ENCODE measurements around the gene CIZ1. TPM values are rescaled to one million over a fixed set of nuclear protein-coding genes. Genes with fewer than 3 reads are reported as not detected.
A peak's percentile ranks its signal among the peaks of the same experiment; 100 is the strongest.
"Not testable (repeated sequence)": the region's sequence is repeated elsewhere in the genome, so short reads cannot be mapped to it uniquely, and the experiment has no call there.

Gene CIZ1
- polyA plus RNA-seq, 3 donors: 56.6 to 69.7 (median 57.0) TPM

DNA sequence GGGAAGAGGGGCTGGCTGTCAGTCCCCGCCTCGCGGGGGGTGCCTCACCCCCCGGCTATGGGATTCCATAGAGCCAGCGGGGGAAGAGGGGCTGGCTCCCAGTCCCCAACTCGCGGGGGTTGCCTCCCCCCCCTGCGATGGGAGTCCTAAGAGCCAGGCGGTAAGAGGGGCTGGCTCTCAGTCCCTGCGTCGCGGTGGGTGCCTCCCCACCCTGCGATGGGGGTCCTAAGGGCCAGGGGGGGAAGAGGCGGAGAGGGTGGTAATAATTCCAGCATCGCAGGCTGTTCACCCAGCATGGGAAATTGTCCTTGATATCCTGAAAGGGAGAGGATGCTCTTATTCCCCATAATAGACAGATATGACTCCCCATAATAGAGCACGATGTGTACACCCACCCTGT is 51.8 kb downstream of the CIZ1 start:
- no peak overlapping the region for H3K27ac ChIP-seq (ENCODE audit: low read depth, low read length)
- WGBS, 3 donors: 47 to 91% (median 87%) methylated on average over 7 to 8 of the region's 16 CpGs

DNA sequence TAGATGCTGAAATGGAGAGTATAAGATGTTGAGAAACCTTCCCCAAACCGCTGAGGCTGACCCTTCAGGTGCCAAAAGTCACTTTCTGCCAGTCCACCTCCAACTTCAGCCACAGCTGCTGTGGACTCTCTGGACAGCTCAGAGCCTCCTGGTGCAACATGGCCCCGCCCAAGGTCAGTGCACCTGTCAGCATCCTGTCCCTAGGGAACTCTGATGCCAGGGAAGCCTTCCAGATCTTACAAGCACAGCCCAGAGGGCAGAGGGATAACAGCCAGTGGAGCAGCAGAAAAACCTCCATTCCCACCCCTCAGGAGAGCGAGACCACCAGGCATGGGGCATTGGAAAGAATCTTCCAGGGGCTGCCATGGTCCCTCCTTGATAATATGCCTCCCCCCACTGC is 53.4 kb downstream of the CIZ1 start:
- H3K27ac ChIP-seq (ENCODE audit: low read depth, low read length): no peak overlapping the region
- 83 to 93% (median 91%) methylated on average over 3 of the region's 3 CpGs for WGBS, 3 donors

DNA sequence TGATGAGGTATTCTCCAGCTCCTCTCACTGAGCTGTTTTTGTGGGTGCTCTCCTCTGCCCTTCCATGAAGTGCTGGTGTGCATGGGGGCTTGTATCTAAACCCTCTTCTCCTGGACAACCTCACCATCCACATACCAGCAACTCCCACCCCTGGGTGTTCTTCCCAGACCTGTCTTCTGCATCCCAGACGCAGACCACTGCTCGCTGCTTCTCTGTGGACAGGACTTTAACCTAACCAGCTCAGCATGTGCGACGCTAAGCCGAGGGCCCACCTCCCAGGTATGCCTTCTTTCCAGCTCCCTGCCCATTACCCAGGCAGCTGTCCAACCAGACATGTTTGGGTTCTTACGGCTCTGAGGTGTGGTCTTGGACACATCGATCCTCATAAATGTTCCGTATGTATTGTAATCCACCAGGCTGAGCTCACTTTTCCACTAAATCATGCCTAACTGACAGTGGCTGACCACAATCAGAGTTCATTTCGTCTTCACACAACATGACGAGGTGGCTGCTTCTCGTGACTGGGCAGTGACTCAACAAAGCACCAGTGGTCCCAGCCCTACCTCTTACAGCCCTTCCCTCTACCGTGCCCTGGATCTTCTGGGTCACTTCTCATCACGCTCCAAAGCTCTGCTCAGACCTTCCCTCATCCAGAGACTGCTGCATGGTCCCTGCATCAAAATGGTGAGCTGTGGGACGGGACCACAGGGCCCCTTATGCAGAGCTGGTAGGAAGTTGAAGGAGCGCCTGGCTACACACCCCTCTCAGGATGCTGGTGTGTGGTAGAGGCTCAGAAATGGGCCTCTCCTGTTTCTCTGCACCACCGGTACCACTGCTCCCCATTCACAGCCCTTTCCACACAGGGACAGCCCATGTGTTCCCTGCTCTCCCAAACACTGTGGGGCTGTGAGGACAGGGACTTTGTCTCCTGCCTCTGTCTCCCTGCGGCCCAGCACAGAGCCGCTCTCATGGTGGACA is 54.3 kb downstream of the CIZ1 start:
- H3K27ac ChIP-seq (ENCODE audit: low read depth, low read length): no peak overlapping the region
- WGBS, 3 donors: 87 to 89% (median 87%) methylated on average over 18 of the region's 18 CpGs

DNA sequence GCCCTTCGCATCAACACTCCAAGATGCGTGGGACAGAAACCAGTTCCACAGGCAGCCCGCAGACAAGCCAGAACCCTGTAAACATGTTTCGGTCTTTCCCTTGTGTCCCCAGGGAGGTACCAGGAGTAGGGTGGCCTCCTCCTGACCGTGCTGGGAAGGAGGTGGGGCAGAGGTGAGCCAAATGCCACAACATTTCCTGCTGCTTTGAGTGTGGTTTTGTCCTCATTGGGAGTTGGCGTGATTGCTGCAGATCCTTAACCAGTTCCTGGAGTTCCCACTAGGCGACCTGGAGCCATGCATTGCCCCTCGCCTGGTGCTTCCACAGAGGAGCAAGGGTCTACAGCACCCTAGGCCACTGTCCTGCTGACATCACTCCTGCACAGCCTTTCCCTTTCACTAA is 55.8 kb downstream of the CIZ1 start:
- not testable (repeated sequence) for H3K27ac ChIP-seq (ENCODE audit: low read depth, low read length)
- WGBS, 3 donors: 79 to 83% (median 79%) methylated on average over 8 of the region's 8 CpGs

DNA sequence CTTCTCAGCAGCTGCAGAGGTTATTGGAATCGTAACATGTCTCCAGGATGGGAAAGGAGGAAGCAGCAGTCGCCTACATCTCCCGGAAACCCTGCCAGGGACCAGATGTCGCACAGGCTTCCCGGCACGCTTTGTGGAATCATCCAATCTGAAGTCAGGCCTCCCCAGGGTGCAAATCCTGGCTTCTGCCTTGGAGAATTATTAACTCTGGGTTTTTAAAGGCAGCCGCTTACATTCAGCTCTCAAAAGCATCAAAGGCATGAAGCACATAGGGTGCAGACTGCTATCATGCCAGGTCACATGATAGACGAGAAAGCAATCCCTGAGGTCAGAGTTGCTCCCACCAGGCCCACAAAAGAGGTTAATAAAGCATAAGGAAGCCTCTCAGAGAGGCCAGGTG is 59.2 kb downstream of the CIZ1 start:
- WGBS, 3 donors: 20 to 34% (median 34%) methylated on average over 8 of the region's 8 CpGs
- H3K27ac ChIP-seq (ENCODE audit: low read depth, low read length): not testable (repeated sequence)

DNA sequence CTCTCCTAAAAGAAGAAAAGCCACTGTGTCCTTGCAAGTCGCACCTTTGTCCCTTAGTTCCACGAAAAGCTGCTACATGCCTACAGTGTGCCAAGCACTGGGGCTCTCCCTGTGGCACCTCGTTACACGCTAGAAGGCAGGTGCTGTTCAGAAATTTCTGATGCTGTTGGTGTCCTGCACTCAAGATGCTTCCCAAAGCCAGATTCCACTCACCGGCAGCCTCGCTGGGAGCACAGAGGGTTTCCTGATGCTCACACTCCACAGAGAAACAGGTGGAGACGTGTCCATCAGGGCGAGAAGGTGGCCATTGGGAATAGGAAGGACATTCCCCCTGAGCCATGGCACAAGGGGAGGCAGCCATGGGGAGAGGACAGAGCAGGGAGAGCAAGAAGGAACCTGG is 60.0 kb downstream of the CIZ1 start:
- not testable (repeated sequence) for H3K27ac ChIP-seq (ENCODE audit: low read depth, low read length)
- 89 to 93% (median 92%) methylated on average over 8 of the region's 8 CpGs for WGBS, 3 donors

DNA sequence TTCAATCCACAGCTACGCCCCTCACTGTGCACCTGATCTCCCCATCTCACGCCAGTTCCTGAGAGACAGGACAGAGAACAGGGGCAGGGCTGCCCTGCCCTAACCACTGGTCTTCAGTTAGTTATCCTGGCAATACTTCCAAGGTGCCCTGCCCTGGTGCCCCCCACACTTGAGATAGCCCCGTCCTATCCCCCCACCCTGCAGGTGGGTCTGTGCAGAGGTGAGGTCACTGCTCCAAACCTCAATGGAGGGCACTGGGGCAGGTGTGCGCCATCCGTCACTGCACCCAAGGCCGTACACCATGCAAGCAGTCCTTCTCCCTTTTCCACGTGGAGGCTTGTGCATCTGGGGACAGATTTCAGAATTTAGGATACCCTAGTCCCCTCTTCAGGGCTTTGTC is 60.7 kb downstream of the CIZ1 start:
- not testable (repeated sequence) for H3K27ac ChIP-seq (ENCODE audit: low read depth, low read length)
- 55 to 67% (median 66%) methylated on average over 7 of the region's 7 CpGs for WGBS, 3 donors

DNA sequence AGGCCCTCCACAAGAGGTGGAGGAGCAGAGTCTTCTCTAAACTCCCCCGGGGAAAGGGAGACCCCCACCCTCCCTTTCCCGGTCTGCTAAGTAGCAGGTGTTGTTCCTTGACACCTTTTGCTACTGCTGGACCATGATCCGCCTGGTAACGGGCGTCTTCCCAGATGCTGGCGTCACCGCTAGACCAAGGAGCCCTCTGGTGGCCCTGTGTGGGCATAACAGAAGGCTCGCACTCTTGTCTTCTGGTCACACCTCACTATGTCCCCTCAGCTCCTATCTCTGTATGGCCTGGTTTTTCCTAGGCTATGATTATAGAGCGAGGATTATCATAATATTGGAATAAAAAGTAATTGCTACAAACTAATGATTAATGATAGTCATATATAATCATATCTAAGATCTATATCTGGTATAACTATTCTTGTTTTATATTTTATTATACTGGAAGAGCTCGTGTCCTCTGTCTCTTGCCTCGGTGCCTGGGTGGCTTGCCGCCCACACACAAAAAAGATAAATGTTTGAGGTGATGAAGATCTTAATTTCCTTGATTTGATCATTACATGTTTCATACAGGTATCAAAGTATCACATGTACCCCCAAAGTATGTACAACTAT is 61.3 kb downstream of the CIZ1 start:
- not testable (repeated sequence) for H3K27ac ChIP-seq (ENCODE audit: low read depth, low read length)
- WGBS, 3 donors: 31 to 33% (median 31%) methylated on average over 11 to 12 of the region's 12 CpGs

DNA sequence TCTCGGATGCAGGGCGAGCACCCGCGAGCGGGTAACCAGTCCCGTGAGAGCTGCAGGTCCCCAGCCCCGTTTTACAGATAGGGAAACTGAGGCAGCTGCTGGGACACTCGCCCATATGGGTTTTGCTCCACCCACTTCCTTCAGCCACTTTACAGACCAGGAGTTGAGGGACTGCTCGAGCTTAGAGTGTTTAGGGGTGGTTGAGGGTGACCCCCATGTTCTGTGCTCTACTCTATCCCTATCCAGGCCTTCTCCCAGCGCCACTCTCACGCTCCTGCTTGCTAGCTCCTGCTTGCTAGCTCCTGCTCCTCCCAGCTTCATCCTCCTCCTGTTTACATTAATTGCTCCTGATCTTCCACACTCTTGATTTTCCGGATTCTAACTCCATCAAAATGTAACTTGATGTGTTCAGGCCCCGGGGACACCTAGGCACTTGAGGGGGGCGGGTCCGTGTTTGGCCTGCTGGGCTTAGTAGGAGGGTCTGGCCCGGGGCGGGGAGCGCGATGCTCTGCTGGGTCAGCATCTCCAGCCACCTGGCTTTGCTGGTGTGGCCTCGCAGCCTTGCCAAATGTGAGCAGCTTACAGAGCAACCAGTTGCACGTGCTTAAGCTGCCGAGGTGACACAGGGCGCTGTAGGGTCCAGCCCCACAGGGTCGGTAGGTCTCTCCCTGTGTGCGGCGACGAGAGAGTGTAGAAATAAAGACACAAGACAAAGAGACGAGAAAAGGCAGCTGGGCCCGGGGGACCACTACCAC is 62.4 kb downstream of the CIZ1 start:
- no peak overlapping the region for H3K27ac ChIP-seq (ENCODE audit: low read depth, low read length)
- WGBS, 3 donors: 57 to 63% (median 61%) methylated on average over 29 of the region's 29 CpGs

DNA sequence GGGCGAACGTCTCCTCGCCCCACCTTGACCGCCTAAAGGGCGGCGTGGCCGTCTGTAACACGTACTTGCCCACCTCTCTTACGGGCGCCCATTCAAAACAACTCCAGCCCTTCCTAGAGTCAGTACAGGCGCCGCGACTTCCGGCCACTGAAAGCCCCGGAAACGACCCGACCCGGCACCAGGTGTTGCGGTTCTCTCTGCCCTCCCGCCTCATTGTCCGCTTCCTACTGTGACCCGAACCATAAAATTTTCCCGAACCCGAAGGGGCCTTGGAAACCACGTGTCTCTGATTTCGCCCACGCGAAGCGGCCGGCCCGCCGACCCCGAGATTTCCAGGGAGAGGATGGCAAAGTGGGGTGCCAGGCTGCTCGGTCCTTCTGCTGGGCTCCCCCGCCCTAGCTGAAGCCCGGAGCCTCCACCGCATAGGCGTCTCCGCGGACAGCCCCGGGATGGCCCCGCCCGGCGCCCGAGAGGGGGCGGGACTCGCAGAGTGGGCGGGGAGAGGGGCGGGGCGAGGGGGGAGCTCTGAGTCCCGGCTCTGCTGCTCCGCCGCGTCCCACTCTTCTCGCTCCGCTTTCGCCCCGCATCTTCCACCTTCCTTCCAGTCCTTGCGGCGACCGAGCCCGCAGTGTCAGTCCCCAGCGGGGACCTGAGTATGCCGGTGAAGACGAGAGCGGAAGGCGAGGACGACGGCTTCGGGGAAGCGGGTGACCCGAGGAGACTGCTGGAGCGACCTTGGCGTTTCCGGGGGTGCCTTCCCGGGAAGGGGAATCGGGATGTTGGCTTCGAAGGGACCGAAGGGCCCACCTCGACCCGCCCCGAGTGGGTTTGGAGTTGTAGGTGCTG is 63.2 kb downstream of the CIZ1 start:
- WGBS, 3 donors: 0% methylated on average over 66 to 82 of the region's 82 CpGs
- peak overlapping the region; percentile 73 for H3K27ac ChIP-seq (ENCODE audit: low read depth, low read length)

DNA sequence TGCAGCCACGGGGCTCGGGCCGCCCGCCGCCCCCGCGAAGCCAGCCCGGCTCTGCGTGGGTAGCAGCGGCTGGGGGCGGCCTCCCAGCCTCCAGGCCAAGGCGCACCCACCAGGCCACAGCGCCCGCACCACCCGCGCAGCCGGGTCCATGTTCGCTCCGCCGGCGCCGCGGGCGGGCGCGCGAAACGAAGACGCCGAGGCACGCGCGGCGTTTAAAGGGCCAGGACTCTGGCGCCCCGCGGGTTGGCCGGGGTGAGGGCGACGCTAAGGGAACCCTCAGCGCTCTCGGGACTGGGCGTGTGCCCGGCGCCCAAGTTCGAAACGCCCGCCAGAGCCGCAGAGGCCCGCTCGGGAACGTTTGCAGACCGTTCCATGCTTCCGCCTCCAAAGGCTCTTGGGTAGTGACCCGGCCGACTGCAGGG is 63.8 kb downstream of the CIZ1 start, which contains the start of gene PTGES2:
Gene PTGES2 (minus strand): TSS at position 162 of the 422 bp plus-strand sequence. CDS start 12 bp downstream, at position 150.
- 0 to 1% (median 0%) methylated on average over 55 to 56 of the region's 56 CpGs for WGBS, 3 donors
- peak within 1 kb of the TSS; percentile 73 for H3K27ac ChIP-seq (ENCODE audit: low read depth, low read length)

DNA sequence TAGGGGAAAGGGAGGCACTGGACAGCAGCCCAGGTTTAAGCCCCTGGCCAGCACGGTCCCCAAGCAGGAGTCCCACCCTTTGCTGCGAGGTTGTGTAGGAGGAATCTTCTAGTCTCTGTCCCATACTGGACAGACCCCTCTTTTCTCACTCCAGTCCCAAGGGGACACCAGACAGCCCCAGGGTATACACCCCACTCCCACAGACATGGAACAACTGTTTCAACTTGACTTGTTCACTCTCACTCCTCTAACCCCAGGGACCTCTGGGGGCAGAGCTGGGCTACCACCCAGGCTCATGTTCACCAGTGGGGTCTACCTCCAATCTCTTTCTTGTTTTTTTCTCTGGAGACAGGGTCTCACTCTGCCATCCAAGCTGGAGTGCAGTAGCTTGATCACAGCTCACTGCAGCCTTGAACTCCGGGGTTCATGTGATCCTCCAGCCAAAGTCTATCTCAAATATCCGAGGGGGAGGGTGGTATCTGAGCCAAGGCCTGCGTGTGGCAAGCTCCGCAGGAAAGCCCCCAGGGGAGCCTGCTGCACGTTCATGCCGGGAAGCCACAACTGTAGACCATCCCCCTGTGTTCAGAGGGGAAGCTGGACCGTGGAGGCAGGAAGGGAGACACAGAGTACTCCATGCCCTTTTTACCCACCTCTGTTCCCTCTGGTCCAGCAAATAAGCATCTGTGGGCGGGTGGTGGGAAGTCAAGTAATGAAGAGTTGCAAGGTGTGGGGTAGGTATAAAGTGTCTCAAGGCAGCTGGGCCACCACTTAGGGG is 65.6 kb downstream of the CIZ1 start:
- WGBS, 3 donors: 31 to 45% (median 40%) methylated on average over 10 of the region's 10 CpGs
- no peak overlapping the region for H3K27ac ChIP-seq (ENCODE audit: low read depth, low read length)

DNA sequence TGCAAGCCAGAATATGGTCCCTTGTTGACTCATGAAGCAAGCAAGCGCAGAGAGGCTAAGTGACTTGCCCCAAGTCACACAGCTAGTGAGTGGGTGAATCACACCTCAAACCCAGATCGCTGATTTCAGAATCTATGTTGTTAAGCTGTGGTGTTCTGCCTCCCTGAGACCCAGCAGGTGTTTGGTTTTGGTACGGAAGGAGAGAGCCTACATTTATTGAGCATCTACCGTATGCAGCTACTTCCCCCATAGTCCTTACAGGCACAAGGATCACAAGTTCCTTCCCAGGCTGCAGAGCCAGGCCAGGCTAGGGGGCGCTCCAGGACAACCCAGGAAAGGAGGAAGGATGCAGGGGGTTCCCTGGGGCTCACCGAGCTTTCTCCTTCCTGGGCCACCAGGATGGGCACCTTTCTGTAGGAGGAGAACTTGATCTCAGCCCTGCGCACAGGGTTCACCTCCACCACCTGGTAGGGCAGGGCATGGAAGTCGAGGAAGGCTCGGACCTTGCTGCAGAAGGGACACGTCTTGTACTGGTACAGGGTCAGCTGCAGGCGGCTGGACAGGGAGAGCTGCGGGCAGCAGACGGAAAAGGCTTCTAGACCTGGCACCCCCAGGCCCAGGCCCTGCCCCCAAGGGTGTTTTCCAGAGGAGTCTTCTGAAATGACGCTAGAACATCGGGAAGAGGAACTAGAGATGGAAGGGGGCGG is 66.3 kb downstream of the CIZ1 start:
- 60 to 73% (median 64%) methylated on average over 16 of the region's 16 CpGs for WGBS, 3 donors
- H3K27ac ChIP-seq (ENCODE audit: low read depth, low read length): no peak overlapping the region

DNA sequence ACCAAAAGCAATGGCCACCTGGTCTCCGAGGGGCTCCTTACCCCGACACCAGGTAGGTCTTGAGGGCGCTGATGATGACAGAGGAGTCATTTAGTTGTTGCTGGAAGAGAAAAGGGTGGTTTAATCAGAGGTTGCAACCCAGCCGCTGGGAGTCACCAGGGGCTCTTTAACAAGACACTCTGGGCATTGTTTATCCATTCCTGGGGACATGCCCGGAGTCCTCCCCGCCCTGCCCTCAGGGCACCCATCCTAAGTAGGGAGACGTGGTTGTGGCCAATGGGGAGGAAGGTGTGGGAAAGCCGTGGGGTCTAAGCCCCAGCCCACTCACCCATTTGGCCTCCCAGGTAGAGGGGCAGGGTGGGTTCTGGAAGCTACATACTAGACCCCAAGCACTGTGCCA is 66.9 kb downstream of the CIZ1 start:
- no peak overlapping the region for H3K27ac ChIP-seq (ENCODE audit: low read depth, low read length)
- 89 to 92% (median 90%) methylated on average over 8 of the region's 8 CpGs for WGBS, 3 donors

DNA sequence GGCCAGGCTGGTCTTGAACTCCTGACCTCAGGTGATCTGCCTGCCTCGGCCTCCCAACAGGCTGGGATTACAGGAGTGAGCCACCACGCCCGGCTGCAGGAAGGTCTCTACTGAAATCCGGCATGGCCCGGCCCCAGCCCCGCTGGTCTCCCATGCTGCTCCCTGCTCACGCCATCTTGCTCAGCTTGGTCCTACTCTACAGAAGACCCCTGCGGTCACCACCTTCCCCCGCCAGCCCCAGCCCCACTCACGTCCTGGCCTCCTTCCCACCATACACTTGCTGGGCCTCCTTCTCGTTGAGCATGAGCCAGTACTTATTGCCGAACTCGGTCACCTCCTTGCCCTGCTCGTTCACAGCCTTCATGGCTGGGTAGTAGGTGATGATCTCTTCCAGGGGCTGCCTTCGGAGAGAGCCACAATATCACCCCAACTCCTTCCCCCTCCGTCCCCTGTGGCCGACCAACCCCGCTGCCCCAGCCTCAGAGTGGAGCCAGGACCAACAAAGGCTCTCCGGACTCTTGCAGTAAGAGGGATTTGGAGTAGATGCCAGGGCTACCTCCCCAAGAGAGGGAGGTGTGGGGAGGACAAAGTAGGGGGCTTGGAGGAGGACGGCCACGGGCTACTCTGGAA is 67.8 kb downstream of the CIZ1 start:
- no peak overlapping the region for H3K27ac ChIP-seq (ENCODE audit: low read depth, low read length)
- 90 to 94% (median 92%) methylated on average over 21 of the region's 21 CpGs for WGBS, 3 donors

DNA sequence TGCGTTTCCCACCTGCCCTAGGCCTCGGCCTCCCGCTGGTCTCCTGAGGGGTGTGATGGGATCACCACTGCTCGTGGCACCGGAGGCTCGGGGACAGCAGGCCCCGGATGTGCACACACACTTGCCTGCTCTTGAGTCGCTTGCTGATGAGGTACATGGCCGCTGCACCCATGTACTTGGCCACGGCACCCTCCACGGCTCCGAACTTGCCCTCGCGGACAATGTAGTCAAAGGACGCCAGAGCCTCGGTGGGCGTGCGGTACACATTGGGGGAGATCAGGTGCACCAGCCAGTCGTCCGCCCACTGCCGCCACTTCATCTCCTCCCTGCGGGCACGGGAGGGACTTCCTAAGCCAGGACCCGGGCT is 68.6 kb downstream of the CIZ1 start:
- WGBS, 3 donors: 93 to 96% (median 96%) methylated on average over 23 to 24 of the region's 24 CpGs
- H3K27ac ChIP-seq (ENCODE audit: low read depth, low read length): no peak overlapping the region

Measured in adipose tissue (tissue), 3 donors.